Upper lobe of right lung (tissue), 1 donor: ENCODE results near the gene IGSF21. TPM values are rescaled to one million over a fixed set of nuclear protein-coding genes. Genes with fewer than 3 reads are reported as not detected.

ENCODE experiments used
- ATAC-seq: fragments of 200-7000 bp; cut with Tn5 transposase; one replicate; pipeline ENCODE4 v1.9.1; 2020; ENCODE audit warnings: mild to moderate bottlenecking, moderate library complexity
- DNase-seq: peaks from one replicate; pipeline ENCODE4 v3.0.0-alpha.2; 2020
- H3K27ac ChIP-seq: fragments of 200-600 bp; one replicate; pipeline ENCODE4 v1.8.0; 2022
- H3K27me3 ChIP-seq: fragments of 200-600 bp; one replicate; pipeline ENCODE4 v1.8.0; 2022; ENCODE audit warnings: mild to moderate bottlenecking
- H3K36me3 ChIP-seq: fragments of 200-600 bp; one replicate; pipeline ENCODE4 v1.8.0; 2022
- H3K4me1 ChIP-seq: fragments of 200-600 bp; one replicate; pipeline ENCODE4 v1.8.0; 2022
- H3K4me3 ChIP-seq: fragments of 200-600 bp; one replicate; pipeline ENCODE4 v1.8.0; 2022; ENCODE audit warnings: mild to moderate bottlenecking
- H3K9me3 ChIP-seq: fragments of 200-600 bp; one replicate; pipeline ENCODE4 v1.8.0; 2022
- intact Hi-C: fragments of 100-400 bp; cut with DNase I; formaldehyde crosslinking; loops from one replicate; pipeline ENCODE4 v1.11.0; 2022
- total RNA-seq: library from RNA; stranded (reverse); fragmentation: NEBNext Ultra II Directional; extraction: Animal tissue kit (Norgen Biotek cat#: 25700); gene quantifications from one replicate; pipeline ENCODE4 v1.2.1, GENCODE V29; 2021
- TF ChIP-seq, protein P1 (sequence below): fragments of 200-600 bp; IDR thresholded peaks from one replicate; pipeline ENCODE4 v1.8.0; 2022; ENCODE audit warnings: antibody characterized with exemption
- donor health status: DM: no; HTN: yes; CAD: no; lungs with severe emphysema.

The IGSF21 gene
- total RNA-seq, 1 donor from 2014 or later: 3.2 TPM

DNA sequence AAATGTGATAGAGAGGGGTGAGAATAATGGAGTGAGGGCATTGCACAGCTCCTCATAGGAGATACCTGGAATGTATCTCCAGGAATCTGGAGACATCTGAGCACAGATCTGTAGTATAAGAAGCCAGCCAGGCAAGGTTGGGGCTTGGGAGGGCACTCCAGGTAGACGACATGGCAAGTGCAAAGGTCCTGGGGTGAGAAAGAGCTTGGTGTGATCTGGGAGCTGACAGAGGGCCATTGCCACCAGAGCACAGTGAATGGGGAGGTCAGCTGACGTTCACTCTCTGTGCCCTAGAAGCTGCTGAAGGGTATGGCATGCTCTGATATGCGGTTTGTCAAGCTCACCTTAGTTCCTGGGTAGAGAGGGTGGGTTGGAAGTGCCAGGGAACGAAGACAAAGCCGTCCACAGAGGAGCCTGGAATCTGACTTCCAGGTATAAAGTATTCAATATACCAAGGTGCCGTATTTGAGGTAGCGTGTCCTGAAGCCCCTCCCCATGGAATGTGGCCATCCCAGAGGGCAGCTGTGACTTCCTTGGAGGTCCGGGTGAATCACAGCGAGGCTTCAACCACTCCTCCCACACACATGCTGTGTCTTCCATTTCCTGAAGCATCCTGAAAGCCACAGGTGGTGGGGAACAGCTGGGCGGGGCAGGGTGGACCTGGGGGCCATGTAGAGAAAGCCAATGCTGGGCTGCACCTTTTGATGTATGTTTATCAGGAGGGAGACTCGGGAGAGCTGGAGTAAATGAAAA lies 190.5 kb downstream of the IGSF21 start:
- TF ChIP-seq, protein P1, sequence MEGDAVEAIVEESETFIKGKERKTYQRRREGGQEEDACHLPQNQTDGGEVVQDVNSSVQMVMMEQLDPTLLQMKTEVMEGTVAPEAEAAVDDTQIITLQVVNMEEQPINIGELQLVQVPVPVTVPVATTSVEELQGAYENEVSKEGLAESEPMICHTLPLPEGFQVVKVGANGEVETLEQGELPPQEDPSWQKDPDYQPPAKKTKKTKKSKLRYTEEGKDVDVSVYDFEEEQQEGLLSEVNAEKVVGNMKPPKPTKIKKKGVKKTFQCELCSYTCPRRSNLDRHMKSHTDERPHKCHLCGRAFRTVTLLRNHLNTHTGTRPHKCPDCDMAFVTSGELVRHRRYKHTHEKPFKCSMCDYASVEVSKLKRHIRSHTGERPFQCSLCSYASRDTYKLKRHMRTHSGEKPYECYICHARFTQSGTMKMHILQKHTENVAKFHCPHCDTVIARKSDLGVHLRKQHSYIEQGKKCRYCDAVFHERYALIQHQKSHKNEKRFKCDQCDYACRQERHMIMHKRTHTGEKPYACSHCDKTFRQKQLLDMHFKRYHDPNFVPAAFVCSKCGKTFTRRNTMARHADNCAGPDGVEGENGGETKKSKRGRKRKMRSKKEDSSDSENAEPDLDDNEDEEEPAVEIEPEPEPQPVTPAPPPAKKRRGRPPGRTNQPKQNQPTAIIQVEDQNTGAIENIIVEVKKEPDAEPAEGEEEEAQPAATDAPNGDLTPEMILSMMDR: no peak
- no peak overlapping the region for H3K27ac ChIP-seq
- ATAC-seq: no peak
- no peaks in the 10 kb centered on the region for H3K36me3 ChIP-seq
- intact Hi-C loops: no loop called here
- no peaks in the 10 kb centered on the region for H3K4me1 ChIP-seq
- no peak overlapping the region for H3K4me3 ChIP-seq
- no peak for DNase-seq
- H3K27me3 ChIP-seq: peaks cover 53% of the 10 kb centered on the region
- H3K9me3 ChIP-seq: no peaks in the 10 kb centered on the region

DNA sequence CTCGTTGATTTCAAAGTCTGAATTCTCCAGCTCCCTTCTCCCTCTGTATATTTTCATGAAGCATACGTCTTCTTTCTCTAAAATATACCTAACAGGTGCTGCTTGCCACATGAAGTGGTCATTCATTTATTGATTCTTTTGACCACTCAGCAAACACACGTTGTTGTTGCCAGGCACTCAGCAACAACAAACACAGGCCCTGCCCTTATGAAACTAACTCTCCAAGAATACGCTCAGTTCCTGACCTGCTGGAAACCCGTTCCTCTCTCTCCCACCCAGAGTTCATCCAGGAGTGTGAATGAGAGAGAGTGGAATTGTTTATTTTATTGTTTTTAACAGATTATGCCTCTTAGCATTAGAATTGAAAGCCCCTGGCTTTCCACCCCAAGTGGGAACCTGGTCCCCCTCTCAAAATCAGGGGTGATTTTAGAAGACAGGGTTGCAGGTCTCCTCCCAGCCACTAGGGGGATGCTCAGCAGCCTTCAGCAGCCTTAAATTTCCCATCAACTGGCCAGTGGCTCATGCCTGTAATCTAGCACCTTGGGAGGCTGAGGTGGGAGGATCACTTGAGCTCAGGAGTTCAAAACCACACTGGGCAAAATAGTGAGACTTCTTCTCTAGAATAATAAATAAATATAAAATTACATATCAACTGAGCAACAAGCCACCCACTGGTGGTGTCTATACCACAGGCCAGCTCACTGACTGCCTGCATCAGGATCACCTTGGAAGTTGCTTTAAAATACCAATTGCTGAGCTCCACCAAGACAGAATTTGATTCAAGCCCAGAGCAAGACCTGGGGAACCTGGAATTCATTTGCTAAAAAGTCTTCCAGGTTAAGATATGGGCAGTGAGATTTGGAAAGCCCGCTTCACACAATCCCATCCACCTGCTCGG lies 192.1 kb downstream of the IGSF21 start:
- Histone ChIP-seq H3K4me1 (no peaks in the 10 kb centered on the region), H3K27ac (no peak overlapping the region), H3K4me3 (no peak overlapping the region), H3K36me3 (no peaks in the 10 kb centered on the region), H3K27me3 (peaks cover 47% of the 10 kb centered on the region), H3K9me3 (no peaks in the 10 kb centered on the region)
- intact Hi-C loops: no loop called here
- ATAC-seq: peak; percentile 65
- DNase-seq: no peak
- TF ChIP-seq, protein P1: peak; percentile 75

DNA sequence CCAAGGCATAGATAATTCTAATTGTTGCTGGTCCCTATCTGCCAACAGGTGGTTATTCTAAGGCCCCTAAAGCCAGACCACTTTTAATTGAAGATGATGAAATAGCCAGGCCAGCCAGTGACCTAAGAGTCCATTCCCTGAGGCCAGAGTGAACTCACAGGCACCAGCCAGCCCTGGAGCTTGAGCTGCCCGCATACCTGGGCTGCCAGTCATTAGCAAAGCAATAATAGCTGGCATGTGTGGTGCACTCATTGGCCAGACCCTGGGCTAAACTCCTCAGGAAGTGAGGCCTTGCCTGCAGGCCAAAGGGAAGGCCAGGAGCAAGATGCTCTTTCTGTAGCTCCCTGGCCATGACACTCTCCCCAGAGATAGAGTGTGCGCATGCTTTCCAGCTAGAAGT lies 192.8 kb downstream of the IGSF21 start:
- TF ChIP-seq, protein P1: no peak
- Histone ChIP-seq H3K9me3 (no peaks in the 10 kb centered on the region), H3K4me3 (no peak overlapping the region), H3K27ac (no peak overlapping the region), H3K4me1 (no peaks in the 10 kb centered on the region), H3K27me3 (peaks cover 42% of the 10 kb centered on the region), H3K36me3 (no peaks in the 10 kb centered on the region)
- no peak for ATAC-seq
- no peak for DNase-seq
- intact Hi-C loops: no loop called here

DNA sequence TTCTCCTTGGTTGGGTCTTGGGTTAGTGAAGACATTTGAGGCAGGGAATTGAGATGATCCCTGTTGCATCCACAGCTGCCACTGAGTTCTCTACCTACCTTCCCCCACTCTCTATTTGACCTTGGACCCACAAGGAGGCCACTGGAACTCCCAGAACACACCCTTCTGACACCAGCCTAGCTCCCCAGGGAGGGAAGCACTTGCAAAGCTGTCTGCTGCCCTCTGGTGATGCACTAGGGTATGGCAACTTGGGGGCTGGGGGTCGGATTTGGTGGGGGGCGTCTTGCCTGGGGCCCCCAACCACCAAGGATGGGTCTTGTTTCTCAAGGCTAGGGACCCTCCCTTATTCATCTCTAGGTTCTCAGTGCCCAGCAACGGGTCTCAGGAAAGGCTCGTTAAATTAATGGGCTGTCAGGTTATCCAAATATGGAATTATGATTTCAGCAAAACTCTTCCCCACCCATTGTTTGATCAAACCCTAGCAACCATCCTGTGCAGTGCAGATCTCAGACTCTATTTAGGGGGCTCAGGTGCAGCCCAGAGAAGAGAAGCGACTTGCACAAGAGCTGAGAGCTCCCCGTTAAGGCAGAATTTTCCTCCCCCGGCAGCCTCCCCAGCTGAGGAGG lies 195.3 kb downstream of the IGSF21 start:
- Histone ChIP-seq H3K27me3 (peaks cover 29% of the 10 kb centered on the region), H3K4me3 (no peak overlapping the region), H3K9me3 (no peaks in the 10 kb centered on the region), H3K4me1 (no peaks in the 10 kb centered on the region), H3K36me3 (no peaks in the 10 kb centered on the region), H3K27ac (no peak overlapping the region)
- DNase-seq: no peak
- intact Hi-C loops: no loop called here
- no peak for ATAC-seq
- TF ChIP-seq, protein P1: peak; percentile 22

DNA sequence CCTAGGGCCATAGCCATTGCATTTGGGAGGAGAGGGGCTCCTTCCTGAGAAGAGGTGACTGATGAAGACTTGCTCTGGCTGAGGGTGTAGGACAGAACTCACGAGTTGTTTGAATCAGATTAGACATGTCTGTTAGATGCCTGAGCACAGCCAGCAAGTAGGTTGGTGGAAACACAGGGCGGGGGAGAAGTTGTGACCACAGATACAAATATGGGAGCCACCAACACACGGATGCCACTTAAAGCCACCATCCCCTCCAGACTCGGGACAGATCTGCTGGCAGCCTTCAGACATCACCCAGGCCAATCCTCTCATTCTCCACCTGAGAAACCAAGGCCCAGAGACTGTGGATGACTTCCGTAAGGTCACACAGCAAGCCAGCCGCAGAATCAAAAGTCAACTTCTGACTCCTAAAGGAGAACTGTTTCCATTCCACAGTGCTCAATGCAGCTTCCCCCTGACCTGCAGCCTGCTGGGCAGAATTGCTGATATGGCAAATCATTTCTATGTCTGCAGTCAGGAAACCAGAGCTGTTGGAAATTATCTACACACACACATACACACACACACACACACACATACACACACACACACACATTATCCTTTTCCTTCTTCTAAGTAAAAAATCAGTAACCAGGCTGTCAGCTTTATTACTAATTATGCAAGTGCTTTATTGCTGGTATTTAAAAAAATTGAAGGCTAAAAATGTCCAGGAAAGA lies 196.7 kb downstream of the IGSF21 start:
- no peaks in the 10 kb centered on the region for H3K36me3 ChIP-seq
- no peaks in the 10 kb centered on the region for H3K4me1 ChIP-seq
- DNase-seq: no peak
- ATAC-seq: no peak
- H3K4me3 ChIP-seq: no peak overlapping the region
- TF ChIP-seq, protein P1: no peak
- no peaks in the 10 kb centered on the region for H3K9me3 ChIP-seq
- H3K27ac ChIP-seq: no peak overlapping the region
- intact Hi-C loops: no loop called here
- peaks cover 19% of the 10 kb centered on the region for H3K27me3 ChIP-seq
